Transverse colon (tissue), 4 donors: ENCODE data around the gene LMNTD2. TPM values are rescaled to one million over a fixed set of nuclear protein-coding genes. Genes with fewer than 3 reads are reported as not detected.
A peak's percentile ranks its signal among the peaks of the same experiment; 100 is the strongest.

Experiments
- DNase-seq: peaks from one replicate; pipeline ENCODE4 v3.0.0-alpha.2; 2019
- H3K27ac ChIP-seq, 4 donors: fragments of 200-600 bp; sonication (generic); 2 replicates each; pipeline ENCODE4 v1.5.1; 2016 to 2018; ENCODE audit warnings: inconsistent platforms in 4 of 4
- H3K27me3 ChIP-seq: fragments of 200-600 bp; sonication (generic); 2 replicates; pipeline ENCODE4 v1.5.1; 2017; ENCODE audit warnings: inconsistent platforms
- H3K36me3 ChIP-seq, 4 donors: fragments of 200-600 bp; sonication (generic); 2 replicates each; pipeline ENCODE4 v1.5.1; 2017 to 2019; ENCODE audit warnings: inconsistent platforms in 4 of 4
- H3K4me1 ChIP-seq, 4 donors: fragments of 200-600 bp; sonication (generic); 2 replicates each; pipeline ENCODE4 v1.5.1; 2017 to 2020; ENCODE audit warnings: inconsistent platforms in 4 of 4
- H3K4me3 ChIP-seq, 4 donors: fragments of 200-600 bp; sonication (generic); 1 replicate in 1 of 4; 2 replicates in 3 of 4; pipeline versions ENCODE4 v1.5.1 to v1.6.1; 2017 to 2019; ENCODE audit warnings: inconsistent platforms in 4 of 4
- H3K9me3 ChIP-seq, 2 donors: fragments of 200-600 bp; sonication (generic); 2 replicates each; pipeline ENCODE4 v1.5.1; 2017 to 2019; ENCODE audit warnings: inconsistent platforms in 2 of 2
- EP300 ChIP-seq: sonication (generic); formaldehyde crosslinking; IDR thresholded peaks from one replicate; pipeline ENCODE4 v1.6.1; 2017; ENCODE audit warnings: antibody characterized with exemption, low read depth
- POLR2A ChIP-seq: fragments of 450-650 bp; IDR thresholded peaks from one replicate; pipeline ENCODE4 v1.6.1; 2016; ENCODE audit warnings: antibody characterized with exemption, mild to moderate bottlenecking, moderate library complexity
- POLR2AphosphoS5 ChIP-seq, 3 donors: sonication (generic); formaldehyde crosslinking; IDR thresholded peaks; one replicate each; pipeline ENCODE4 v1.6.1; 2016; ENCODE audit warnings: antibody characterized with exemption in 3 of 3
- WGBS, 2 donors: methylation state at CpG; one replicate each; pipeline ENCODE4 v1.1.5; 2018; ENCODE audit warnings: low coverage in 1 of 2; 5-methylcytosine and 5-hydroxymethylcytosine counted together
- in situ Hi-C, 4 donors: fragments of 200-750 bp; cut with MboI; loops; one replicate each; pipeline versions ENCODE4 v1.15.0 to v1.15.1; 2017; ENCODE audit warnings: low sequenced_read_pairs in 3 of 4, low pct_ligation_motif_present in 1 of 4, low pct_unique_long_range_greater_than_20kb in 1 of 4
- intact Hi-C: fragments of 100-400 bp; cut with DNase I; formaldehyde crosslinking; loops from one replicate; pipeline ENCODE4 v1.15.1; 2023; ENCODE audit warnings: low total_unique reads
- total RNA-seq, 4 donors: library from RNA; depleted of rRNA; stranded (reverse); fragments of >200 nt; gene quantifications; one replicate each; pipeline ENCODE4 v1.1.0, GENCODE V29; 2016
- TF ChIP-seq, protein P1 (sequence below), 5 experiments: fragments of 200-600 bp in 3 of 5; fragments of 450-650 bp in 2 of 5; sonication (generic) in 3 of 5; IDR thresholded peaks; 1 replicate in 2 of 5; 2 replicates in 3 of 5; pipeline ENCODE4 v1.5.1; 2016 to 2017; ENCODE audit warnings: antibody characterized with exemption in 5 of 5, inconsistent platforms in 3 of 5, mild to moderate bottlenecking in 2 of 5, moderate library complexity in 1 of 5

Gene LMNTD2
- total RNA-seq, 4 donors from 2014 or later: 14.8 to 89.0 (median 16.6) TPM

DNA sequence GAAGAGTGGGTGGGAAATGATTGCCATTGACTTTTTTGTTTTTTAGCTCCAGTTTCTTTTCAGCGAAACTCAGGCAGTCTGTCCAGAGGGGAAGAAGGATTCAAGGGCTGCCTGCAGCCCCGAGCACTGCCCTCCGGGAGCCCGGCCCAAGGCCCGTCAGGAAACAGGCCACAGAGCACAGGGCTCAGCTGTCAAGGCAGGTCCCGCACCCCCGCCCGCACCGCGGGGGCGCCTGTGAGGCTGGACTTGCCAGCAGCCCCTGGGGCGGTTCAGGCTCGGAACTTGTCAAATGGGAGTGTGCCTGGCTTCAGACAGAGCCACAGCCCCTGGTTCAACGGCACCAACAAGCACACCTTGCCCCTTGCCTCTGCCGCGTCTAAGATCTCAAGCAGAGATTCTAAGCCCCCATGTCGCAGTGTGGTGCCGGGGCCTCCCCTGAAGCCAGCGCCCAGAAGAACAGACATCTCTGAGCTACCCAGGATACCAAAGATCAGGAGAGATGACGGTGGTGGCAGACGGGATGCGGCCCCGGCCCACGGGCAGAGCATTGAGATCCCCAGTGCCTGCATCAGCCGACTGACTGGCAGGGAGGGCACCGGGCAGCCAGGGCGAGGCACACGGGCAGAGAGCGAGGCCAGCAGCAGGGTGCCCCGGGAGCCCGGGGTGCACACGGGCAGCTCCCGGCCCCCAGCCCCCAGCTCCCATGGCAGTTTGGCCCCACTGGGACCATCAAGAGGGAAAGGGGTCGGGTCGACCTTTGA, 46.7 kb upstream of the LMNTD2 start:
- TF ChIP-seq, protein P1, sequence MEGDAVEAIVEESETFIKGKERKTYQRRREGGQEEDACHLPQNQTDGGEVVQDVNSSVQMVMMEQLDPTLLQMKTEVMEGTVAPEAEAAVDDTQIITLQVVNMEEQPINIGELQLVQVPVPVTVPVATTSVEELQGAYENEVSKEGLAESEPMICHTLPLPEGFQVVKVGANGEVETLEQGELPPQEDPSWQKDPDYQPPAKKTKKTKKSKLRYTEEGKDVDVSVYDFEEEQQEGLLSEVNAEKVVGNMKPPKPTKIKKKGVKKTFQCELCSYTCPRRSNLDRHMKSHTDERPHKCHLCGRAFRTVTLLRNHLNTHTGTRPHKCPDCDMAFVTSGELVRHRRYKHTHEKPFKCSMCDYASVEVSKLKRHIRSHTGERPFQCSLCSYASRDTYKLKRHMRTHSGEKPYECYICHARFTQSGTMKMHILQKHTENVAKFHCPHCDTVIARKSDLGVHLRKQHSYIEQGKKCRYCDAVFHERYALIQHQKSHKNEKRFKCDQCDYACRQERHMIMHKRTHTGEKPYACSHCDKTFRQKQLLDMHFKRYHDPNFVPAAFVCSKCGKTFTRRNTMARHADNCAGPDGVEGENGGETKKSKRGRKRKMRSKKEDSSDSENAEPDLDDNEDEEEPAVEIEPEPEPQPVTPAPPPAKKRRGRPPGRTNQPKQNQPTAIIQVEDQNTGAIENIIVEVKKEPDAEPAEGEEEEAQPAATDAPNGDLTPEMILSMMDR (IDR thresholded peaks at IDR 0.05): no peak
- no peak for TF ChIP-seq EP300
- TF ChIP-seq POLR2AphosphoS5 (IDR thresholded peaks at IDR 0.05): no peak
- no peak for TF ChIP-seq POLR2A
- no peaks in the 10 kb centered on the region for H3K9me3 ChIP-seq
- in situ Hi-C loops (no loop called here), intact Hi-C loops (no loop called here)
- H3K36me3 ChIP-seq: peaks cover 0 to 77% (median 36%) of the 10 kb centered on the region in 4 donors
- DNase-seq: no peak
- 94% methylated on average over 28 of the region's 35 CpGs; no CpG with 5 or more reads in 1 of the 2 donors for WGBS, 2 donors
- H3K27ac ChIP-seq: no peak overlapping the region
- no peaks in the 10 kb centered on the region for H3K27me3 ChIP-seq
- H3K4me3 ChIP-seq: no peak overlapping the region
- peaks cover 0 to 9% (median 2%) of the 10 kb centered on the region in 4 donors for H3K4me1 ChIP-seq

DNA sequence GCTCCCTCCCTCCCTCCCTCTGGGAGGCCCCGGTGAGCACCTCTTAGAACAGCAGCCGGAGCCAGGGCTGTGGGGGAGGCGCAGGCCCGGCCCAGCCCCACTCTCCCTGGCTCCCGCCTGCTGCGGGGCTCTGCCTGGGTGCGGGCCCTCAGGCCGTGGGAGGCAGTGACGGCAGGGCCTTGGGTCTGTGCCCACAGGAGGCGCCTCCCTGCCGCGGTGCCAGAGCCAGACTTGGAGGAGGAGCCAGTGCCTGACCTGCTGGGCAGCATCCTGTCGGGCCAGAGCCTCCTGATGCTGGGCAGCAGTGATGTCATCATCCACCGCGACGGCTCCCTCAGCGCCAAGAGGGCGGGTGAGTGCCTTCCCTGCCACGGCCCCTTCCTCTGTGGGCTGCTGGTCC, 45.7 kb upstream of the LMNTD2 start:
- Histone ChIP-seq H3K4me1 (peaks cover 0 to under 1% (median 0%) of the 10 kb centered on the region in 4 donors), H3K4me3 (no peak overlapping the region), H3K27me3 (no peaks in the 10 kb centered on the region), H3K36me3 (peaks cover 0 to 73% (median 35%) of the 10 kb centered on the region in 4 donors), H3K27ac (peak overlapping the region in 1 of 4 donors; percentile 1), H3K9me3 (no peaks in the 10 kb centered on the region)
- WGBS, 2 donors: 75% methylated on average over 15 of the region's 19 CpGs; no CpG with 5 or more reads in 1 of the 2 donors
- intact Hi-C loops (no loop called here), in situ Hi-C loops (no loop called here)
- TF ChIP-seq POLR2AphosphoS5 (IDR thresholded peaks at IDR 0.05) (no peak), EP300 (no peak), POLR2A (no peak)
- TF ChIP-seq, protein P1 (IDR thresholded peaks at IDR 0.05): no peak
- no peak for DNase-seq

DNA sequence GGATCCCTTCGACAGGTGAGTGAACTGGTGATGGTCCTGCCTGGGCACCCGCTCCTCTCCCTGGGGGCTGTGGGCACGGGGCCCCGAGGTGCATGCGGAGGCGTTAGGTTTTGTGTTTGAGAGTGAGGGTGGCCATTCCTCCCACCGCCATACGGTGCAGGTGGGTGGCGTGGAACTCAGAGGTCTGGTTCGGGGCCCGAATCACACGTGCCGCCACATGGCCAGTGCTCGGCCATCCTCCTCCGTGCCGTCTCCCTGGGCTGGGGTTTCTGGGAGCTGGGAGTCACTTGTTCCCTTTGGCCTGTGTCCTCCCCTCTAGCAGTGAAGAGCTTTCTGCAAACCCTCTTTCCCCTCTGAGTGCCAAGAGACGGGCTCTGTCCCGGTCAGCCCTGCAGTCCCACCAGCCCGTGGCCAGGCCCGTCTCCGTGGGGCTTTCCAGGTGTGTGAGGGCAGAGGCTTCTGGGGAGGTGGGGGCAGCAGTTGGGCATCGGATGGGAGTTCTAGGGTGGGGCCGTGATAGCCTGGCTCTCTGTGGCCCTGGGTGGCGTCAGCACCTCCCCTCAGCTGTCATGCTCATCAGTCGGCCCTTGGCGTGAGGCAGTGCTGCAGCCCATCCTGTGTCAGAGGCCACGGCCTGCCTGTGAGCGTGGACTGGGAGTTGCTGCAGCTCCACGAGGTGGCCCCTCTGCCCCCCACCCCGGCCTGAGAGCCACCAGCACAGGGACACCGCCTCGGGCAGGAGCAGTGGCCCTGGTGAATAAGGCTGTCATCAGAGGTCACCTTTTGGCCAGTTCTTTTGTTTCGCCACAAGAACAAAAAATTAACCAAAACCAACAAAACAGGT, 45.0 kb upstream of the LMNTD2 start:
- WGBS, 2 donors: 94% methylated on average over 31 of the region's 33 CpGs; no CpG with 5 or more reads in 1 of the 2 donors
- DNase-seq: no peak
- TF ChIP-seq, protein P1 (IDR thresholded peaks at IDR 0.05): no peak
- no peak for TF ChIP-seq POLR2A
- Histone ChIP-seq H3K36me3 (peaks cover 0 to 66% (median 31%) of the 10 kb centered on the region in 4 donors), H3K27ac (peak overlapping the region in 1 of 4 donors; percentile 1), H3K9me3 (no peaks in the 10 kb centered on the region), H3K4me3 (no peak overlapping the region), H3K4me1 (no peaks in the 10 kb centered on the region), H3K27me3 (no peaks in the 10 kb centered on the region)
- intact Hi-C loops: no loop called here
- in situ Hi-C loops: no loop called here

DNA sequence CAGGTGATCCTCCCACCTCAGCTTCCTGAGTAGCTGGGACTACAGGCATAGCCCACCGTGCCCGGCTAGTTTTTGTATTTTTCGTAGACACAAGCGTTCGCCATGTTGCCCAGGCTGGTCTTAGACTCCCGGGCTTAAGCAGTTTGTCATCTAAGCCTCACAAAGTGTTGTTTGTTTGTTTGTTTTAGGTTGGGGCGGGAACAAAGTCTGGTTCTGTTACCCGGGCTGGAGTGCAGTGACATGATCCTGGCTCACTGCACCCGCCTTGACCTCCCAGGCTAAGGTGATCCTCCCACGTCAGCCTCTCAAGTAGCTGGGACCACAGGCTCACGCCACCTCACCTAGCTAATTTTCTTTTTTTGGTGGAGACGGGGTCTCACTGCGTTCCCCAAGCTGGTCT, 42.6 kb upstream of the LMNTD2 start:
- H3K4me1 ChIP-seq: no peaks in the 10 kb centered on the region
- H3K36me3 ChIP-seq: peaks cover 0 to 55% (median 22%) of the 10 kb centered on the region in 4 donors
- no peak overlapping the region for H3K27ac ChIP-seq
- H3K27me3 ChIP-seq: no peaks in the 10 kb centered on the region
- intact Hi-C loops (no loop called here), in situ Hi-C loops (no loop called here)
- no peaks in the 10 kb centered on the region for H3K9me3 ChIP-seq
- WGBS, 2 donors: 91 to 92% methylated on average over 4 to 13 of the region's 13 CpGs
- H3K4me3 ChIP-seq: no peak overlapping the region
- no peak for DNase-seq
- TF ChIP-seq POLR2AphosphoS5 (IDR thresholded peaks at IDR 0.05) (no peak), EP300 (no peak), POLR2A (no peak)
- TF ChIP-seq, protein P1 (IDR thresholded peaks at IDR 0.05): no peak
